Measurements from ENCODE around the gene ORM1.

Gene ORM1

DNA sequence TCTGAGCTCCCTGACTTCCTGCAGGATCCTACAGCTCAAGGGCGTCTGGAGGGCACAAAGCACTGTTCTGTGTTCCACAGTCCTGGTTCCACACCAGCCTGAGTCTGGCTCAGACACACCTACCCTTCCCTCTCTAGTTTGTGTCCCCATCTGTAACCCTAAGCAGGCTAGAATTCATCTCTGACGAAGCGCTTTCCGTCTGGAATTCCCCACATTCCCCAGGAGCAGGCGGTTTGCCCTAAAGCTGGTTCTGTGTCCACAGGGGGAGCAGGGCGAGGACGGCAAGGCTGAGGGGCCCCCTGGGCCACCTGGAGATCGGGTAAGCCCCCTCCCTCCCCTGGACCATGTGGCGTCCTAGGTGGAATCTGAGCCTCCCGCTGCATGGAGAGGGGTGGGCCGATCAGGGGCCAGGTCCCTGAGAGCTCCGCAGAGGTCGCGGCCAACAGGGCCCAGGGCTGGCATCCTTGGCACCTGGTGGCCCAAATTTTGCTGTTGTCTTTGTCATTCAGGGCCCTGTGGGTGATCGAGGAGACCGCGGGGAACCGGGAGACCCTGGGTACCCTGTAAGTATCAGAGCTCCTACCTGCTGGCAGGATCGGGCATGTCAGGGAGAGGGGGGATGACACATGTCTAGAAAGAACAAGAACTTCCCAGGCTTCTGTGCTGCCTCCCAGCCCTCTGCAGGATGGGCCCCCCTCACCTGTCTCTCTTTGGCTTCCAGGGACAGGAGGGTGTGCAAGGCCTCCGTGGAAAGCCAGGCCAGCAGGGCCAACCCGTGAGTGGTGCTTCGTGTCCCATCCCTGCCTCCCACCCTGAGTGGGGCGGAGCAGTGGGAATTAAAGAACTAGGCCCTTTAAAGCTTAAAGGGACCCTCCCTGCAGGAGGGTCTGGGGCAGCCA, 34.5 kb upstream of the ORM1 start:
- no peak for DNase-seq

DNA sequence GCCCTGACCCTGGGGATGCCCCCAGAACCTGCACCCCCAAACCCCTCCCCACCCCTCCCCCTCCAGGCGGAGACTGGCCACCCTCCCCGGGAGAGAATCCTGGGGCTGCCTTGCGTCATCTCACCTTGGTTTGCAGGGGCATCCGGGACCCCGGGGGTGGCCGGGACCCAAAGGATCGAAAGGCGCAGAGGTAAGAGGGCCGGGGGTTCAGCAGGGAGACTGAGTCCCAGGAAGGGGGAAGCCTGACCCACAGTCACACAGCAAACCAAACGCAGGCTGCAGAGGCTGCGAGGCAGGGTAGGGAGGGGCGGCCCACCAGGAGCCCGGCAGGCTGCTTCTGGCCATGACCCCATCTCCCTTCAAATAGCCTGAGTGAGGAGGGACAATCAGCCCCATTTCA, 33.8 kb upstream of the ORM1 start:
- DNase-seq = no peak

GRCh38 chr9:114289571-114290481, 33.1 kb upstream of the ORM1 start:
- DNase-seq = no peak

GRCh38 chr9:114290561-114290986, 32.3 kb upstream of the ORM1 start:
- no peak for DNase-seq

- DNase-seq = peak; percentile 27
Measured at GRCh38 chr9:114291064-114291474, 31.8 kb upstream of the ORM1 start.

DNA sequence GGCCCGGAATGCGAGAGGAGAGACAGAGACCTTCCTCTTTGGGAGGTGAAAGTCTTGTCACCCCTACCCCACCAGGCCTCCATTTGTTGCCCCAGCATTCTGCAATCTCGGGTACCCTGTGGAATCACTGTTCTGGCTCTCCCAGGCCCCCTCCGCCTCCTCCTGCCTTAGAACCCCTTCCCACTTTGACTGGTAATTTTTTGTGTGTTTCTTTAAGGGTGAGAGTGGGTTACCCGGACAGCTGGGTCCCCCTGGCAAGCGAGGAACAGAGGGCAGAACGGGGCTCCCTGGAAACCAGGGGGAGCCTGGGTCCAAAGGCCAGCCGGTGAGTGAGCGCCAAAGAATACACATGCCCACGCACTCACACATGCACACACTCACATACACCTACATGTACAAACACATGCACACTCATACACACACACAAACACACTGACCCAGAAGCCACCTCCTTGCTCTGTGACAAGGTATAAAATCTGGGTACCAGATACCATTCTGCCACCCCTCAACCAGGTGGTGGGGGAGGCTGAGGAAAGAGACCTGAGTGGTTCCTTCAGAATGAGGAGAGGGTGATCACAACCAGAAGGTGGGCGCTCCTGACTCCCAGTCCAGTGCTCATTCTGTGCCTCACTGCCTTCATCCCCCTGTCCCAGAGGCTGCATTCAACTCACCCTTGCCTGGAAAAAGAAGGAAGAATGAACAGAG, 30.9 kb upstream of the ORM1 start:
- no peak for DNase-seq

- no peak for DNase-seq
Measured at GRCh38 chr9:114294664-114295063, 28.2 kb upstream of the ORM1 start.

GRCh38 chr9:114296338-114296737, 26.6 kb upstream of the ORM1 start:
- DNase-seq = no peak

- no peak for DNase-seq
Measured at GRCh38 chr9:114299286-114300152, 23.4 kb upstream of the ORM1 start.

GRCh38 chr9:114300153-114300845, 22.6 kb upstream of the ORM1 start:
- DNase-seq = no peak

GRCh38 chr9:114300846-114301797, 21.8 kb upstream of the ORM1 start:
- DNase-seq = no peak

DNA sequence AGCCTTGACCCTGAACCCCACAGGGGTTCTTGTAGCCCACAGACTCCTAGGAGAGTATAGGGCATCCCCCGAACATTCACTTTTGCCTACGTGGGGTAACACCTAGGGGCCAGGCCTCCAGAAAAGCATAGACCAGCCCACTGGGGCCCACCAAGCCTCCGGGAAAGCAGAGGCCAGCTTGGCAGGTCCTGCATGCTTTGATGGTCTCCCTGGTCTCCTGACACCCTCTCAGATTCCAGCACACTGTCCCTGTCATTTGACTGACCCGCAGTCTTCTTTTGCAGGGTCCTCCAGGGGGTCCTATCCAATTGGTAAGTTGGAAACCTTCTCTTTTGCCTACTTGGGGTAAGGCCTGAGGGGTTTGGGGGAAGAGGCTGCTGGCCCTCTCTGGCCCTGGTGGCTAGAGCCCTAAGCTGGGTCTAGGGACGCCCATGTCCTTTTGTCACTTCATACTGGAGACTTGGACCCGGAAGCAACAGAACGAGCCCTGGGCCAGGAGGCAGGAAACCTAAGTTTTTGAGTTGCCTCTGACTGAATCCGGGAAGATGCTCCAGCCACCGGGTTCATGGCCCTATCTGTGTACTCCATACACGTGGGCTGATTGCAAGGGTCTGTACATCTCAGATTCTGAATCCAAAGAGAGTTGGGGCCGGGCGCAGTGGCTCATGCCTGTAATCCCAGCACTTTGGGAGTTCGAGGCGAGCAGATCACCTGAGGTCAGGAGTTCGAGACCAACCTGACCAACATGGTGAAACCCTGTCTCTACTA, 20.9 kb upstream of the ORM1 start:
- no peak for DNase-seq

- no peak for DNase-seq
Measured at GRCh38 chr9:114302727-114303126, 20.2 kb upstream of the ORM1 start.

- no peak for DNase-seq
Measured at GRCh38 chr9:114303571-114303970, 19.3 kb upstream of the ORM1 start.

DNA sequence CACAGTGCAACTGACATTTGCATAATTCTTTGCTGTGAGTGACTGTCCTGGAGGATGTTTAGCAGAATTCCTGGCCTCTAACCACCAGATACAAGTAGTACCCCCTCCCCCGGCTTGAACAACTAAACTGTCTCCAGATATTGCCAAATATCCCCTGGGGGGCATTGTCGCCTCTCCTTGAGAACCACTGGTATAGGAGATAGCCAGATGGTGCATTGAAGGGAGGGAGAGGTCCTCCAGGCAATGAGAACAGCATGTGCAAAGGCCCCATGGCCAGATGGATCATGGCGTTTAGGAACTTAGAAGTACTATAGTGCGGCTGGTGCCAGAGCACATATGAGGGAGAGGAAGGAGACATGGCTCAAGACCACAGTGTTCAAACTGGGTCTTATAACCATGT, 18.9 kb upstream of the ORM1 start:
- DNase-seq = no peak

DNA sequence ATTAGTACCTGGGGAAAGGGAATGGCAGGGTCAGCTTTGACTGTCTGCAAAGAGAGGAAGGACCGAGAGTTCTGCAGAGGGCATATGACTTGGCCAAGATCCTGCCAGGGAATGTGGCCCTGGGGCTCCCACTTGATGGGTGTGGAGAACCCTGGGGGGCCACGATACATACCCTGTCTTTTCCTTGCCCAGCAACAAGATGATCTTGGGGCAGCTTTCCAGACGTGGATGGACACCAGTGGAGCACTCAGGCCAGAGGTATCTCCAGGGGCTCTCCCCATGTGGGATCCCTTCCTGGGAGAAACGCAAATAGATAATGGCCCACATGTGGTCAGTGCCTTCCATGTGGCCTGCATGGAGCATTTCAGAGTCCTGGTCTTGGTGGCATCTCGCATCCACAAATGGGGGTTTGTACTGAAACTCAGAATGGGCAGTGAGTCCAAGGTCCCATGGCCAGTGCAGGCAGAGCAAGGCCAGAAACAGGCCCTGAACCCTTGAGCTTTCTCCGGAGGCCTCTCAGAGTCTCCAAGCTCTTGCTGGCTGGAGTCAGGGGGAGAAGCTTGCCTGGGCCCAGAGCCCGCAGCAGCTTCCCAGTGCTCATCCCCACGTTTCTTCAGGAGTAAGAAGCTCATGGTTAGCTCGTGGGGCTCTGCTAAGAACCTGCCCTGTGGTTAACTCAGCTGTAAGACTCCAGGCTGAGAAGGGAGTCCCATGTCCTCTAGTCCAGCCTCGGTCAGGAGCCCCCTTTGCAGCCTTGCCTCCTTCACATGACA, 18.3 kb upstream of the ORM1 start:
- no peak for DNase-seq

DNA sequence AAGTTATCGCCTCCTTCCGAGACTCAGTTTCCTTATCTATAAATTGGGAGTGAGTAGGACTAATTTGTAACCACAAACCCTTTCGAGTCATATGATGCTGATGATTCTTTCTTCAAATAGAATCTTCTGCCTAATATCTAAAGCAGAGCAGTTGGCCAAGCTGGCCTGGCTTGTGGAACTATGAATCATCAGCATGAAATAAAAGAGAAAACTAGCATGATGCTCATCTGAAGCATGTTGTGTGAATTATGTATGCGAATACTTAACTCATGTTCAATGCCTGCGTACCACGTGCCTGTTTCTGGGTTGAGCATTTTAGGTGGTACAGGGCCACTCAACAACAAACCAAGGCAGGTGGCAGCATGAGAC, 15.0 kb upstream of the ORM1 start:
- no peak for DNase-seq

DNA sequence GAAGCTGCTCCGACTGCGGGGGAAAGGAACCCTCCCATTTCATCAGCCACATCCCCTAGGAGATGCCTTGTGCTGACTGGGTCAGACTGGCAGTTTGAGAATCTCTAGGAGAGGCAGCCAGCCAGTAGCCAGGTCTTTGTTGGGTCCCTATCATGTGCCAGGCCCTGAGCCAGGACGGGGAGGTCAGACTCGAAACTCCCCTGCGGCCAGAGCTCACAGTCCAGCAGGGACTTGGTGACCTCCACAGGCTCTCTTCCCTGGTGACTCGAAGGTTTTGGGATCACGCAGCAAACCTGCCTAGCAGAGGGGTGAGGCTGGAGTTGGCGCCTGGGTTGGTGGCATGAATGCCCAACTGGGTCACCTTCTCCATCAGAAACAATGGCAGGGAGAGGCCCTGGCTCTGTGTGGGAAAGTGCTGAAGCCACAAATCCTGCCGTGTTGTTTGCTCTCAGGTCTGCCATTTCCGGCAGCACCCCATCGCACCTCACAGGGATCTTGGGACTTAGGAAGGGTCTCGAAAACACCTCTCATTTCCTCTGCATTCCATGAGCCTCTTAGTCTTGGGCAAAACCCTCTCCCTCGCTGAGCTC, 14.4 kb upstream of the ORM1 start:
- DNase-seq = no peak
